A549 (cell line): ENCODE data around the gene WDR26. TPM values are rescaled to one million over a fixed set of nuclear protein-coding genes. Genes with fewer than 3 reads are reported as not detected.

ENCODE experiments used
- ATAC-seq, 2 experiments: fragments of 200-7000 bp in 1 of 2; fragments of >200 bp in 1 of 2; cut with Nextera tagmentation in 1 of 2; cut with Tn5 transposase in 1 of 2; 3 replicates each; pipeline versions ENCODE4 v1.8.0 to v1.9.1; 2018 to 2020; ENCODE audit warnings: mild to moderate bottlenecking in 1 of 2, moderate library complexity in 1 of 2
- CTCF ChIA-PET: fragments of 300-600 bp; sonication (Branson Sonifier 250); formaldehyde crosslinking; extraction: SDS; loops from one replicate; lab custom pipeline; 2021; ENCODE audit warnings: antibody characterized with exemption, inconsistent platforms; lab: Yijun Ruan, JAX
- POLR2A ChIA-PET: fragments of 350-600 bp; formaldehyde crosslinking; extraction: SDS; loops from one replicate; lab custom pipeline; 2021; ENCODE audit warnings: antibody characterized with exemption, inconsistent platforms; lab: Yijun Ruan, JAX
- DNase-seq, 2 experiments: peaks; one replicate each; pipeline versions ENCODE4 v3.0.0 to v3.0.0-alpha.2; 2011 to 2016; ENCODE audit warnings: low read depth in 1 of 2, low spot score in 1 of 2
- FAIRE-seq: peaks from 2 replicates; lab custom pipeline; 2011; peaks lifted over from hg19 to GRCh38; lab: Jason Lieb, UNC
- H3K27ac ChIP-seq, 2 experiments: fragments of >200 bp; sonication (Bioruptor Twin); formaldehyde crosslinking; 3 replicates each; pipeline ENCODE4 v1.5.1; 2016 to 2017
- H3K4me1 ChIP-seq: fragments of >200 bp; sonication (Bioruptor Twin); formaldehyde crosslinking; 3 replicates; pipeline ENCODE4 v1.6.1; 2016
- H3K4me2 ChIP-seq: fragments of >200 bp; sonication (Bioruptor Twin); formaldehyde crosslinking; 3 replicates; pipeline ENCODE4 v1.6.1; 2016
- H3K4me3 ChIP-seq: fragments of >200 bp; sonication (Bioruptor Twin); formaldehyde crosslinking; 3 replicates; pipeline ENCODE4 v1.5.1; 2016
- H3K9me3 ChIP-seq: fragments of >200 bp; sonication (Bioruptor Twin); formaldehyde crosslinking; 3 replicates; pipeline ENCODE4 v1.6.1; 2016
- BHLHE40 ChIP-seq: IDR thresholded peaks from 2 replicates; pipeline ENCODE4 v1.6.1; 2012; ENCODE audit warnings: low read depth, low read length, inconsistent platforms
- CBX2 ChIP-seq: fragments of 200-600 bp; sonication (generic); IDR thresholded peaks from 2 replicates; pipeline ENCODE4 v1.6.1; 2016; ENCODE audit warnings: low read depth, mild to moderate bottlenecking, borderline replicate concordance
- CBX8 ChIP-seq: fragments of 200-600 bp; sonication (generic); IDR thresholded peaks from 2 replicates; pipeline ENCODE4 v1.6.1; 2016
- CEBPB ChIP-seq, 2 experiments: fragments of >200 bp in 1 of 2; sonication (Bioruptor Twin) in 1 of 2; formaldehyde crosslinking in 1 of 2; IDR thresholded peaks; 2 replicates each; pipeline ENCODE4 v1.6.1; 2012 to 2016
- CHD4 ChIP-seq: fragments of 200-600 bp; sonication (generic); IDR thresholded peaks from 2 replicates; pipeline ENCODE4 v1.6.1; 2016; ENCODE audit warnings: antibody characterized with exemption, mild to moderate bottlenecking, borderline replicate concordance
- EHF ChIP-seq: fragments of 250-450 bp; sonication (Bioruptor Pico); IDR thresholded peaks from 2 replicates; pipeline ENCODE4 v1.5.0; 2020; ENCODE audit warnings: mild to moderate bottlenecking
- FOXS1 ChIP-seq: fragments of 250-450 bp; sonication (Bioruptor Pico); IDR thresholded peaks from 2 replicates; pipeline ENCODE4 v1.5.0; 2020; ENCODE audit warnings: mild to moderate bottlenecking, moderate library complexity
- GATA3 ChIP-seq: IDR thresholded peaks from 2 replicates; pipeline ENCODE4 v1.6.1; 2012; ENCODE audit warnings: borderline replicate concordance
- HOXA7 ChIP-seq: fragments of 250-450 bp; sonication (Bioruptor Pico); IDR thresholded peaks from 2 replicates; pipeline ENCODE4 v1.5.0; 2020; ENCODE audit warnings: mild to moderate bottlenecking, moderate library complexity
- HOXB13 ChIP-seq: fragments of 250-450 bp; sonication (Bioruptor Pico); IDR thresholded peaks from 2 replicates; pipeline ENCODE4 v1.5.0; 2020; ENCODE audit warnings: low read depth, mild to moderate bottlenecking, moderate library complexity
- JUN ChIP-seq, 2 experiments: fragments of >200 bp; sonication (Bioruptor Twin); formaldehyde crosslinking; IDR thresholded peaks; 2 replicates in 1 of 2; 3 replicates in 1 of 2; pipeline ENCODE4 v1.6.1; 2016 to 2017
- KDM1A ChIP-seq: fragments of 200-600 bp; sonication (generic); IDR thresholded peaks from 2 replicates; pipeline ENCODE4 v1.6.1; 2016; ENCODE audit warnings: low read depth, mild to moderate bottlenecking
- KDM5A ChIP-seq: fragments of 200-600 bp; sonication (generic); IDR thresholded peaks from 2 replicates; pipeline ENCODE4 v1.6.1; 2016; ENCODE audit warnings: antibody characterized with exemption, mild to moderate bottlenecking
- MYC ChIP-seq: IDR thresholded peaks from 2 replicates; pipeline ENCODE4 v1.6.1; 2012; ENCODE audit warnings: mild to moderate bottlenecking, inconsistent platforms, low read length, improper control_type of control experiment, borderline replicate concordance
- NFE2L2 ChIP-seq: fragments of 150-350 bp; conservative IDR thresholded peaks from 2 replicates; pipeline ENCODE4 v1.6.1; 2014; ENCODE audit warnings: low read length
- NPAS2 ChIP-seq: fragments of 250-450 bp; sonication (Bioruptor Pico); IDR thresholded peaks from 2 replicates; pipeline ENCODE4 v1.8.0; 2022; ENCODE audit warnings: mild to moderate bottlenecking, moderate library complexity, borderline replicate concordance
- NR3C1 ChIP-seq: fragments of >200 bp; sonication (Bioruptor Twin); formaldehyde crosslinking; IDR thresholded peaks from 3 replicates; pipeline ENCODE4 v1.6.1; 2017
- RAD21 ChIP-seq, 2 experiments: fragments of >200 bp in 1 of 2; sonication (Bioruptor Twin) in 1 of 2; formaldehyde crosslinking in 1 of 2; IDR thresholded peaks in 1 of 2; conservative IDR thresholded peaks in 1 of 2; 2 replicates in 1 of 2; 3 replicates in 1 of 2; pipeline ENCODE4 v1.6.1; 2012 to 2018; ENCODE audit warnings: inconsistent platforms in 1 of 2
- RCOR1 ChIP-seq: fragments of 150-350 bp; IDR thresholded peaks from 2 replicates; pipeline ENCODE4 v1.6.1; 2014; ENCODE audit warnings: antibody characterized with exemption, low read length, low read depth
- SMC3 ChIP-seq: fragments of >200 bp; sonication (Bioruptor Twin); formaldehyde crosslinking; IDR thresholded peaks from 3 replicates; pipeline ENCODE4 v1.6.1; 2018; ENCODE audit warnings: inconsistent platforms
- TFCP2L1 ChIP-seq: fragments of 250-450 bp; sonication (Bioruptor Pico); IDR thresholded peaks from 2 replicates; pipeline ENCODE4 v1.5.0; 2021; ENCODE audit warnings: mild to moderate bottlenecking
- ZC3H11A ChIP-seq: fragments of 450-650 bp; IDR thresholded peaks from 2 replicates; pipeline ENCODE4 v1.6.1; 2014; ENCODE audit warnings: antibody characterized with exemption, mild to moderate bottlenecking
- ZNF302 ChIP-seq: fragments of 250-450 bp; sonication (Bioruptor Pico); IDR thresholded peaks from 2 replicates; pipeline ENCODE4 v1.9.0; 2021; ENCODE audit warnings: inconsistent platforms, mild to moderate bottlenecking, moderate library complexity
- WGBS: methylation state at CpG from one replicate; pipeline ENCODE4 v1.1.6; 2017; ENCODE audit errors: missing lambda C conversion rate; 5-methylcytosine and 5-hydroxymethylcytosine counted together
- polyA plus RNA-seq, 4 experiments: library from polyadenylated mRNA; depleted of rRNA in 3 of 4; stranded (reverse); fragments of >200 nt; fragmentation: RNase III in 1 of 4; extraction: RNeasy Plus Mini Kit Qiagen cat#74134 plus additional on column Dnase treatment in 1 of 4; gene quantifications; 2 replicates in 3 of 4; 3 replicates in 1 of 4; pipeline ENCODE4 v1.2.3, GENCODE V29; 2011 to 2017
- TF ChIP-seq, protein P1 (sequence below): fragments of 250-450 bp; sonication (Bioruptor Pico); IDR thresholded peaks from 2 replicates; pipeline ENCODE4 v1.5.0; 2020; ENCODE audit warnings: low read depth, mild to moderate bottlenecking, moderate library complexity
- TF ChIP-seq, protein P2 (sequence below): fragments of >200 bp; sonication (Bioruptor Twin); formaldehyde crosslinking; IDR thresholded peaks from 3 replicates; pipeline ENCODE4 v1.6.1; 2016
- TF ChIP-seq, protein P3 (sequence below): IDR thresholded peaks from 2 replicates; pipeline ENCODE4 v1.6.1; 2012; ENCODE audit warnings: low read depth, borderline replicate concordance
- TF ChIP-seq, protein P4 (sequence below): fragments of 450-650 bp; IDR thresholded peaks from 2 replicates; pipeline ENCODE4 v1.6.1; 2014; ENCODE audit warnings: antibody characterized with exemption
- TF ChIP-seq, protein P5 (sequence below): IDR thresholded peaks from 2 replicates; pipeline ENCODE4 v1.6.1; 2012
- TF ChIP-seq, protein P6 (sequence below): fragments of 250-450 bp; sonication (Bioruptor Pico); IDR thresholded peaks from 2 replicates; pipeline ENCODE4 v1.5.0; 2021; ENCODE audit warnings: mild to moderate bottlenecking, moderate library complexity, borderline replicate concordance
- TF ChIP-seq, protein P7 (sequence below): IDR thresholded peaks from 2 replicates; pipeline ENCODE4 v1.6.1; 2012
- TF ChIP-seq, protein P8 (sequence below): fragments of >200 bp; sonication (Bioruptor Twin); formaldehyde crosslinking; IDR thresholded peaks from 2 replicates; pipeline ENCODE4 v1.6.1; 2016

Gene WDR26
- polyA plus RNA-seq, 2 of the 4 experiments (the other 2 are of a cell fraction): 38.4 to 45.2 TPM

DNA sequence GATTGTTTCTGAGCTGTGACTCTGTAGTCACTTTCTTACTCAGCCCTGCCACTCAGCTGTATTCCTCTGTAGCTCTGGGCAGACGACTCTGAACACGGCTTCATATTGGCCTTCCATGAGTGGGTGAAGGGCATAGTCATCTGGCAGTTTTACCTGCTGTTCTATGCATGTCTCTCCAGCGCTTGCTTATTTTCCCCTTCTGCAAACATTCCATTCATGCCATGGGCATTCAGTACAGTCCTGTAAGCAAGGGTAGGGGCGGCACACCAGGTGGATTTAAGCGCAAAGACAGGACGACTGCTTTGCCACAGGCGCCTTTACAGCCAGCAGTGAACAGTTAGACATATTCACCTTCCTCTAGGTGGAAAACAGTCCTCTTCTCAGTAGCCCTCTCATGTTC is 4.4 kb upstream of the WDR26 start:
- ATAC-seq (no peak), DNase-seq (no peak), FAIRE-seq (no peak)
- H3K27ac ChIP-seq: no peak overlapping the region
- CTCF ChIA-PET: interaction anchor here (0.6 to 4.0 kb wide), 2 partner anchors 18 to 22 kb away, joined by 3 to 17 read pairs; no protein-coding TSS in a partner anchor
- 77% methylated on average over 7 of the region's 7 CpGs for WGBS
- H3K9me3 ChIP-seq: no peaks in the 10 kb centered on the region
- no peak overlapping the region for H3K4me3 ChIP-seq
- no peak overlapping the region for H3K4me2 ChIP-seq
- H3K4me1 ChIP-seq: peaks cover 8% of the 10 kb centered on the region; the same call in 2 of the 3 replicates
- TF ChIP-seq RCOR1: no peak
- TF ChIP-seq ZNF302: no peak
- TF ChIP-seq KDM5A: no peak
- no peak for TF ChIP-seq TFCP2L1 (CRISPR knock-in tag)
- no peak for TF ChIP-seq HOXA7
- no peak for TF ChIP-seq NPAS2 (CRISPR knock-in tag)
- TF ChIP-seq HOXB13 (CRISPR knock-in tag): no peak
- TF ChIP-seq, protein P1, sequence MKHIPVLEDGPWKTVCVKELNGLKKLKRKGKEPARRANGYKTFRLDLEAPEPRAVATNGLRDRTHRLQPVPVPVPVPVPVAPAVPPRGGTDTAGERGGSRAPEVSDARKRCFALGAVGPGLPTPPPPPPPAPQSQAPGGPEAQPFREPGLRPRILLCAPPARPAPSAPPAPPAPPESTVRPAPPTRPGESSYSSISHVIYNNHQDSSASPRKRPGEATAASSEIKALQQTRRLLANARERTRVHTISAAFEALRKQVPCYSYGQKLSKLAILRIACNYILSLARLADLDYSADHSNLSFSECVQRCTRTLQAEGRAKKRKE (CRISPR knock-in tag): no peak
- TF ChIP-seq KDM1A: no peak
- TF ChIP-seq, protein P2, sequence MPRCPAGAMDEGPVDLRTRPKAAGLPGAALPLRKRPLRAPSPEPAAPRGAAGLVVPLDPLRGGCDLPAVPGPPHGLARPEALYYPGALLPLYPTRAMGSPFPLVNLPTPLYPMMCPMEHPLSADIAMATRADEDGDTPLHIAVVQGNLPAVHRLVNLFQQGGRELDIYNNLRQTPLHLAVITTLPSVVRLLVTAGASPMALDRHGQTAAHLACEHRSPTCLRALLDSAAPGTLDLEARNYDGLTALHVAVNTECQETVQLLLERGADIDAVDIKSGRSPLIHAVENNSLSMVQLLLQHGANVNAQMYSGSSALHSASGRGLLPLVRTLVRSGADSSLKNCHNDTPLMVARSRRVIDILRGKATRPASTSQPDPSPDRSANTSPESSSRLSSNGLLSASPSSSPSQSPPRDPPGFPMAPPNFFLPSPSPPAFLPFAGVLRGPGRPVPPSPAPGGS: no peak
- TF ChIP-seq MYC: no peak
- TF ChIP-seq CBX8: no peak
- no peak for TF ChIP-seq RAD21 (conservative IDR thresholded peaks at IDR 0.05 in 1 of 2, IDR thresholded peaks at IDR 0.05 in 1 of 2)
- TF ChIP-seq CBX2: no peak
- TF ChIP-seq, protein P3, sequence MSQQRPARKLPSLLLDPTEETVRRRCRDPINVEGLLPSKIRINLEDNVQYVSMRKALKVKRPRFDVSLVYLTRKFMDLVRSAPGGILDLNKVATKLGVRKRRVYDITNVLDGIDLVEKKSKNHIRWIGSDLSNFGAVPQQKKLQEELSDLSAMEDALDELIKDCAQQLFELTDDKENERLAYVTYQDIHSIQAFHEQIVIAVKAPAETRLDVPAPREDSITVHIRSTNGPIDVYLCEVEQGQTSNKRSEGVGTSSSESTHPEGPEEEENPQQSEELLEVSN: no peak
- TF ChIP-seq, protein P4, sequence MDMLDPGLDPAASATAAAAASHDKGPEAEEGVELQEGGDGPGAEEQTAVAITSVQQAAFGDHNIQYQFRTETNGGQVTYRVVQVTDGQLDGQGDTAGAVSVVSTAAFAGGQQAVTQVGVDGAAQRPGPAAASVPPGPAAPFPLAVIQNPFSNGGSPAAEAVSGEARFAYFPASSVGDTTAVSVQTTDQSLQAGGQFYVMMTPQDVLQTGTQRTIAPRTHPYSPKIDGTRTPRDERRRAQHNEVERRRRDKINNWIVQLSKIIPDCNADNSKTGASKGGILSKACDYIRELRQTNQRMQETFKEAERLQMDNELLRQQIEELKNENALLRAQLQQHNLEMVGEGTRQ: no peak
- no peak for TF ChIP-seq BHLHE40
- POLR2A ChIA-PET: no interaction called here

DNA sequence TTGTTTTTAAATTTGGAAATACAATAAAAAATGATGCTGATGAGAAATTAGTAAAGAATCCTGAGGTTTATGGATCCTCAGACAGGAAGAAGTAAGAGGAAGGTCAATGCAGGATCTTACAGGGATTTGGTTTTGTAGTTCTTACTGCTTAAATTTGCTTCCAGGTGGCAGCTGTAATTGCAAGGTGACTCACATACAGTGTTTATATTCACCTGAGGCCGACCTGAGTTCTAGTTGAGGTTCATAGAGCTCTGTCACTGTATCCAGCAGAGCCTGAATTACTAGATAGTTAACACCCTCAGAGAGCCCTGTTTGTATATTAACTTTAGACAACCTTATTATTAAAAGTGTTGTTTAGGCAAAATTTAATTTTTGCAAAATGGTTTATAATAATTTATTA is 1.4 kb upstream of the WDR26 start:
- no peak for DNase-seq
- Histone ChIP-seq H3K4me3 (no peak overlapping the region; the same call in 2 of the 3 replicates), H3K4me1 (peaks cover 24% of the 10 kb centered on the region), H3K9me3 (no peaks in the 10 kb centered on the region), H3K4me2 (peak overlapping the region; percentile 88), H3K27ac (peak overlapping the region; percentile 32 to 81; a peak in 3 of 6 replicates)
- FAIRE-seq: no peak
- ChIA-PET POLR2A (no interaction called here), CTCF (interaction anchor here (1.3 to 4.0 kb wide), 2 partner anchors 19 to 21 kb away, joined by 3 to 17 read pairs; no protein-coding TSS in a partner anchor)
- ATAC-seq: no peak
- TF ChIP-seq TFCP2L1 (CRISPR knock-in tag) (no peak), JUN (IDR thresholded peaks at IDR 0.05) (no peak), NR3C1 (no peak), FOXS1 (CRISPR knock-in tag) (no peak), SMC3 (no peak), CEBPB (IDR thresholded peaks at IDR 0.05) (no peak), KDM1A (no peak), CHD4 (no peak), GATA3 (no peak), HOXA7 (no peak), RCOR1 (no peak), NFE2L2 (no peak), EHF (CRISPR knock-in tag) (no peak), ZC3H11A (no peak)
- TF ChIP-seq, protein P4: no peak
- TF ChIP-seq, protein P5, sequence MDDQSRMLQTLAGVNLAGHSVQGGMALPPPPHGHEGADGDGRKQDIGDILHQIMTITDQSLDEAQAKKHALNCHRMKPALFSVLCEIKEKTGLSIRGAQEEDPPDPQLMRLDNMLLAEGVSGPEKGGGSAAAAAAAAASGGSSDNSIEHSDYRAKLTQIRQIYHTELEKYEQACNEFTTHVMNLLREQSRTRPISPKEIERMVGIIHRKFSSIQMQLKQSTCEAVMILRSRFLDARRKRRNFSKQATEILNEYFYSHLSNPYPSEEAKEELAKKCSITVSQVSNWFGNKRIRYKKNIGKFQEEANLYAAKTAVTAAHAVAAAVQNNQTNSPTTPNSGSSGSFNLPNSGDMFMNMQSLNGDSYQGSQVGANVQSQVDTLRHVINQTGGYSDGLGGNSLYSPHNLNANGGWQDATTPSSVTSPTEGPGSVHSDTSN: no peak
- TF ChIP-seq, protein P6, sequence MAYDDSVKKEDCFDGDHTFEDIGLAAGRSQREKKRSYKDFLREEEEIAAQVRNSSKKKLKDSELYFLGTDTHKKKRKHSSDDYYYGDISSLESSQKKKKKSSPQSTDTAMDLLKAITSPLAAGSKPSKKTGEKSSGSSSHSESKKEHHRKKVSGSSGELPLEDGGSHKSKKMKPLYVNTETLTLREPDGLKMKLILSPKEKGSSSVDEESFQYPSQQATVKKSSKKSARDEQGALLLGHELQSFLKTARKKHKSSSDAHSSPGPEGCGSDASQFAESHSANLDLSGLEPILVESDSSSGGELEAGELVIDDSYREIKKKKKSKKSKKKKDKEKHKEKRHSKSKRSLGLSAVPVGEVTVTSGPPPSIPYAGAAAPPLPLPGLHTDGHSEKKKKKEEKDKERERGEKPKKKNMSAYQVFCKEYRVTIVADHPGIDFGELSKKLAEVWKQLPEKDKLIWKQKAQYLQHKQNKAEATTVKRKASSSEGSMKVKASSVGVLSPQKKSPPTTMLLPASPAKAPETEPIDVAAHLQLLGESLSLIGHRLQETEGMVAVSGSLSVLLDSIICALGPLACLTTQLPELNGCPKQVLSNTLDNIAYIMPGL (CRISPR knock-in tag): no peak
- TF ChIP-seq, protein P7, sequence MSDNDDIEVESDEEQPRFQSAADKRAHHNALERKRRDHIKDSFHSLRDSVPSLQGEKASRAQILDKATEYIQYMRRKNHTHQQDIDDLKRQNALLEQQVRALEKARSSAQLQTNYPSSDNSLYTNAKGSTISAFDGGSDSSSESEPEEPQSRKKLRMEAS: no peak
- TF ChIP-seq, protein P8, sequence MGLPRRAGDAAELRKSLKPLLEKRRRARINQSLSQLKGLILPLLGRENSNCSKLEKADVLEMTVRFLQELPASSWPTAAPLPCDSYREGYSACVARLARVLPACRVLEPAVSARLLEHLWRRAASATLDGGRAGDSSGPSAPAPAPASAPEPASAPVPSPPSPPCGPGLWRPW: no peak
- 71% methylated on average over 1 of the region's 1 CpG for WGBS
